SK-N-SH (cell line): ENCODE results near the gene LCN10. TPM values are rescaled to one million over a fixed set of nuclear protein-coding genes. Genes with fewer than 3 reads are reported as not detected.
A peak's percentile ranks its signal among the peaks of the same experiment; 100 is the strongest.

Experiments
- CTCF ChIA-PET: fragments of 300-600, 350-600 bp; formaldehyde crosslinking; extraction: SDS; loops from one replicate; lab custom pipeline; 2021; lab: Yijun Ruan, JAX
- POLR2A ChIA-PET: fragments of 350-600 bp; sonication (Branson Sonifier 250); formaldehyde crosslinking; extraction: SDS; loops from one replicate; lab custom pipeline; 2020; ENCODE audit warnings: antibody characterized with exemption, inconsistent platforms; lab: Yijun Ruan, JAX
- DNase-seq: peaks from one replicate; pipeline ENCODE4 v3.0.0; 2012
- H2AFZ ChIP-seq: fragments of 200-600 bp; sonication (generic); 2 replicates; pipeline ENCODE4 v1.8.1; 2016; ENCODE audit warnings: antibody characterized with exemption, mild to moderate bottlenecking, low read depth
- H3F3A ChIP-seq: fragments of 200-600 bp; sonication (generic); replicated peaks from 2 replicates; pipeline ENCODE3; 2016; ENCODE audit warnings: antibody characterized with exemption, mild to moderate bottlenecking; ENCODE audit not compliant: insufficient read depth
- H3K27ac ChIP-seq, 2 experiments: fragments of 200-500 bp in 1 of 2; fragments of 200-600 bp in 1 of 2; sonication (Bioruptor generic) in 1 of 2; sonication (generic), shearing (Covaris generic) in 1 of 2; 2 replicates each; pipeline versions ENCODE4 v1.5.1 to v1.6.1; 2014 to 2016; ENCODE audit warnings: low read depth in 2 of 2, inconsistent platforms in 1 of 2, low read length in 1 of 2, mild to moderate bottlenecking in 1 of 2, mixed read lengths in 1 of 2
- H3K27me3 ChIP-seq: fragments of 200-600 bp; sonication (generic), shearing (Covaris generic); 2 replicates; pipeline ENCODE4 v1.6.1; 2016; ENCODE audit warnings: mixed run types; ENCODE audit not compliant: insufficient read depth
- H3K36me3 ChIP-seq, 2 experiments: fragments of 200-500 bp in 1 of 2; fragments of 200-600 bp in 1 of 2; sonication (Bioruptor generic) in 1 of 2; sonication (generic) in 1 of 2; replicated peaks in 1 of 2; 2 replicates each; pipeline versions ENCODE3 to v1.5.1; 2014 to 2016; ENCODE audit warnings: low read length in 1 of 2, mild to moderate bottlenecking in 1 of 2; ENCODE audit not compliant: insufficient read depth in 2 of 2, control insufficient read depth in 1 of 2
- H3K4me1 ChIP-seq, 2 experiments: fragments of 200-500 bp in 1 of 2; fragments of 200-600 bp in 1 of 2; sonication (Bioruptor generic) in 1 of 2; sonication (generic), shearing (Covaris generic) in 1 of 2; 2 replicates each; pipeline versions ENCODE4 v1.5.1 to v1.6.1; 2014 to 2016; ENCODE audit warnings: low read depth in 1 of 2, low read length in 1 of 2, mixed run types in 1 of 2; ENCODE audit not compliant: insufficient read depth in 2 of 2, control insufficient read depth in 1 of 2
- H3K4me2 ChIP-seq: fragments of 200-600 bp; sonication (generic), shearing (Covaris generic); 2 replicates; pipeline ENCODE4 v1.6.1; 2017; ENCODE audit warnings: mixed run types
- H3K4me3 ChIP-seq, 2 experiments: fragments of 200-500 bp in 1 of 2; fragments of 200-600 bp in 1 of 2; sonication (Bioruptor generic) in 1 of 2; sonication (generic), shearing (Covaris generic) in 1 of 2; 2 replicates each; pipeline versions ENCODE4 v1.5.1 to v1.8.1; 2014 to 2016; ENCODE audit warnings: low read depth in 2 of 2, inconsistent platforms in 1 of 2, low read length in 1 of 2, mild to moderate bottlenecking in 1 of 2, mixed read lengths in 1 of 2, moderate library complexity in 1 of 2
- H3K79me2 ChIP-seq: fragments of 200-600 bp; sonication (generic); 2 replicates; pipeline ENCODE4 v1.8.1; 2017; ENCODE audit warnings: mild to moderate bottlenecking; ENCODE audit not compliant: insufficient read depth
- H3K9ac ChIP-seq: fragments of 200-600 bp; sonication (generic); 2 replicates; pipeline ENCODE4 v1.6.1; 2017; ENCODE audit warnings: mixed run types
- H3K9me2 ChIP-seq: fragments of 200-600 bp; sonication (generic); 2 replicates; pipeline ENCODE4 v1.6.1; 2017; ENCODE audit warnings: mixed run types
- H3K9me3 ChIP-seq: fragments of 200-600 bp; sonication (generic); 2 replicates; pipeline ENCODE4 v1.6.1; 2017; ENCODE audit warnings: mixed run types, mild to moderate bottlenecking, moderate library complexity
- H4K20me1 ChIP-seq: fragments of 200-600 bp; sonication (generic); 2 replicates; pipeline ENCODE4 v1.6.1; 2017; ENCODE audit warnings: mild to moderate bottlenecking, mixed run types; ENCODE audit not compliant: insufficient read depth
- ELF1 ChIP-seq: IDR thresholded peaks from 2 replicates; pipeline ENCODE4 v1.4.0; 2012
- FOSL2 ChIP-seq: IDR thresholded peaks from 2 replicates; pipeline ENCODE4 v1.4.0; 2012; ENCODE audit warnings: low read depth, mild to moderate bottlenecking, moderate library complexity, borderline replicate concordance
- FOXJ3 ChIP-seq: sonication (generic); formaldehyde crosslinking; IDR thresholded peaks from 2 replicates; pipeline ENCODE4 v1.5.1; 2020; ENCODE audit warnings: mild to moderate bottlenecking, missing genetic modification reagents
- FOXM1 ChIP-seq: IDR thresholded peaks from 2 replicates; pipeline ENCODE4 v1.4.0; 2012; ENCODE audit warnings: low read depth, mild to moderate bottlenecking
- GABPA ChIP-seq: IDR thresholded peaks from 2 replicates; pipeline ENCODE4 v1.4.0; 2012; ENCODE audit warnings: low read depth, mild to moderate bottlenecking
- GATA2 ChIP-seq: sonication (generic); formaldehyde crosslinking; IDR thresholded peaks from 2 replicates; pipeline ENCODE4 v1.5.0; 2020; ENCODE audit warnings: mild to moderate bottlenecking, missing genetic modification reagents
- JUND ChIP-seq: IDR thresholded peaks from 2 replicates; pipeline ENCODE4 v1.4.0; 2012
- MAX ChIP-seq: IDR thresholded peaks from 2 replicates; pipeline ENCODE4 v1.4.0; 2012; ENCODE audit warnings: low read depth
- MEF2A ChIP-seq: IDR thresholded peaks from 2 replicates; pipeline ENCODE4 v1.4.0; 2012; ENCODE audit warnings: low read depth, borderline replicate concordance
- NFIC ChIP-seq: IDR thresholded peaks from 2 replicates; pipeline ENCODE4 v1.4.0; 2012; ENCODE audit warnings: borderline replicate concordance
- NRF1 ChIP-seq: IDR thresholded peaks from 2 replicates; pipeline ENCODE4 v1.6.1; 2012; ENCODE audit warnings: low read depth, mild to moderate bottlenecking, low read length
- PBX3 ChIP-seq: IDR thresholded peaks from 2 replicates; pipeline ENCODE4; 2012
- POLR2AphosphoS5 ChIP-seq: IDR thresholded peaks from 2 replicates; pipeline ENCODE4 v1.6.1; 2012; ENCODE audit warnings: low read depth, low read length
- RAD21 ChIP-seq: IDR thresholded peaks from 2 replicates; pipeline ENCODE4 v1.6.1; 2012; ENCODE audit warnings: mild to moderate bottlenecking, low read length
- RXRA ChIP-seq: IDR thresholded peaks from 2 replicates; pipeline ENCODE4 v1.4.0; 2012; ENCODE audit warnings: low read depth, mild to moderate bottlenecking, borderline replicate concordance
- TAF1 ChIP-seq: IDR thresholded peaks from 2 replicates; pipeline ENCODE4 v1.6.1; 2012; ENCODE audit warnings: low read depth, mild to moderate bottlenecking, low read length, moderate library complexity, borderline replicate concordance
- TCF12 ChIP-seq: IDR thresholded peaks from 2 replicates; pipeline ENCODE4 v1.4.0; 2012
- TEAD4 ChIP-seq: IDR thresholded peaks from 2 replicates; pipeline ENCODE4 v1.4.0; 2012; ENCODE audit warnings: mild to moderate bottlenecking, borderline replicate concordance; ENCODE audit not compliant: insufficient read depth
- YY1 ChIP-seq: IDR thresholded peaks from 2 replicates; pipeline ENCODE4 v1.4.0; 2012; ENCODE audit warnings: low read depth, mild to moderate bottlenecking
- WGBS: methylation state at CpG from one replicate; pipeline ENCODE4 v1.1.6; 2017; ENCODE audit warnings: low lambda C conversion rate; 5-methylcytosine and 5-hydroxymethylcytosine counted together
- polyA plus RNA-seq, 3 experiments: library from polyadenylated mRNA; depleted of rRNA; stranded (reverse); fragments of >200 nt; gene quantifications; 2 replicates each; pipeline ENCODE4 v1.2.3, GENCODE V29; 2012
- TF ChIP-seq, protein P1 (sequence below): fragments of 150-350 bp; IDR thresholded peaks from 2 replicates; pipeline ENCODE4 v1.6.1; 2016; ENCODE audit warnings: mild to moderate bottlenecking, low read depth, low read length
- TF ChIP-seq, protein P2 (sequence below): IDR thresholded peaks from 2 replicates; pipeline ENCODE4 v1.4.0; 2012; ENCODE audit warnings: low read depth, borderline replicate concordance

LCN10 gene
- polyA plus RNA-seq, 1 of the 3 experiments (the other 2 are of a cell fraction), result not detected

DNA sequence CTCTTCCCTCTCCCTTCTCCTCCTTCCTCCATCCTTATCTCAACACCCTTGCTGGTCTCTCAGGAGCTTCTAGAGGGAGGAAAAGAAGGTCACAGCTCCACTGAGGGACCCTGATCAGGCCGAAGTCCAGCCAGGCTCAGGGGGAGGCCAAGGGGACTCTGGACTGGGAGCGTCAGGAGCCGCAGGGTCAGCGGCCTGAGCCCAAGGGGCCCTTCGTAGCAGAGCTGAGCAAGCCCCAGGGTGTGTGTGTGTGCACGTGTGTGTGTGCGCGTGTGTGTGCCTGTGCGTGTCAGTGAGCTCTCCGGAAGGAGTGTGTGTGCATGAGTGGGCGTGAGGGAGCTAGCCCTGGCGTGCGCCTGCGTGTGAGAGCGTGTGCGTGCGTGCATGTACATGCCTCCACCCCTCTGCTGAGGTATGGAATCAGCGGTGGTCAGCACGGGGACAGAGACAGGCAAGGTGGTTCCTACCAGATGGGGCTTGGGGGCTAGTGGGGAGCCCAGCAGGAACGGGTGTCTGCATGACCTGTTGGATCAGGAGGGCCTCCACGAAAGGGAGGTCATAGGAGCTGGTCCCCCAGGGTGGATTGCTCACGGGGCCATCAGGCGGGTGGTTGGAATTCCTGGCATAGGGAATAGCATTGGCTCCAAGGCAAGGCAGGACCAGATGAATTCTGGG is 45.5 kb downstream of the LCN10 start:
- Histone ChIP-seq H3K4me2 (no peak overlapping the region), H3K79me2 (no peaks in the 10 kb centered on the region), H4K20me1 (no peaks in the 10 kb centered on the region), H3K9me2 (no peaks in the 10 kb centered on the region), H3K27ac (no peak overlapping the region), H3K27me3 (no peaks in the 10 kb centered on the region; the same call in 1 of the 2 replicates), H2AFZ (no peak overlapping the region), H3K9ac (no peak overlapping the region), H3K36me3 (no peaks in the 10 kb centered on the region), H3K4me1 (peaks cover 0 to 27% of the 10 kb centered on the region in 2 experiments; a peak in 1 of 4 replicates), H3K9me3 (no peaks in the 10 kb centered on the region), H3K4me3 (no peak overlapping the region), H3F3A (no peaks in the 10 kb centered on the region)
- CTCF ChIA-PET, result interaction anchor here (0.8 to 4.2 kb wide), 4 partner anchors 25 to 66 kb away, joined by 3 to 18 read pairs (median 4); no protein-coding TSS in a partner anchor
- TF ChIP-seq TEAD4 (no peak), TAF1 (no peak), GATA2 (CRISPR knock-in tag) (no peak), FOSL2 (no peak), NFIC (no peak)
- no peak for DNase-seq
- POLR2A ChIA-PET, result no interaction called here
- WGBS, result 76% methylated on average over 20 of the region's 23 CpGs

- Histone ChIP-seq H3K36me3 (no peaks in the 10 kb centered on the region), H2AFZ (no peak overlapping the region), H3K9me2 (no peaks in the 10 kb centered on the region), H4K20me1 (no peaks in the 10 kb centered on the region), H3K27me3 (no peaks in the 10 kb centered on the region; the same call in 1 of the 2 replicates), H3K4me1 (peaks cover 0 to 27% of the 10 kb centered on the region in 2 experiments; a peak in 1 of 4 replicates), H3K79me2 (no peaks in the 10 kb centered on the region), H3K9ac (no peak overlapping the region), H3F3A (no peaks in the 10 kb centered on the region), H3K4me3 (no peak overlapping the region), H3K4me2 (no peak overlapping the region), H3K9me3 (no peaks in the 10 kb centered on the region), H3K27ac (peak overlapping the region in 1 of 2 experiments; percentile 64; a peak in 1 of 4 replicates)
- no peak for TF ChIP-seq POLR2AphosphoS5
- TF ChIP-seq, protein P1, sequence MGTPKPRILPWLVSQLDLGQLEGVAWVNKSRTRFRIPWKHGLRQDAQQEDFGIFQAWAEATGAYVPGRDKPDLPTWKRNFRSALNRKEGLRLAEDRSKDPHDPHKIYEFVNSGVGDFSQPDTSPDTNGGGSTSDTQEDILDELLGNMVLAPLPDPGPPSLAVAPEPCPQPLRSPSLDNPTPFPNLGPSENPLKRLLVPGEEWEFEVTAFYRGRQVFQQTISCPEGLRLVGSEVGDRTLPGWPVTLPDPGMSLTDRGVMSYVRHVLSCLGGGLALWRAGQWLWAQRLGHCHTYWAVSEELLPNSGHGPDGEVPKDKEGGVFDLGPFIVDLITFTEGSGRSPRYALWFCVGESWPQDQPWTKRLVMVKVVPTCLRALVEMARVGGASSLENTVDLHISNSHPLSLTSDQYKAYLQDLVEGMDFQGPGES, result no peak
- no peak for TF ChIP-seq FOXM1
- no peak for TF ChIP-seq TCF12
- TF ChIP-seq, protein P2, sequence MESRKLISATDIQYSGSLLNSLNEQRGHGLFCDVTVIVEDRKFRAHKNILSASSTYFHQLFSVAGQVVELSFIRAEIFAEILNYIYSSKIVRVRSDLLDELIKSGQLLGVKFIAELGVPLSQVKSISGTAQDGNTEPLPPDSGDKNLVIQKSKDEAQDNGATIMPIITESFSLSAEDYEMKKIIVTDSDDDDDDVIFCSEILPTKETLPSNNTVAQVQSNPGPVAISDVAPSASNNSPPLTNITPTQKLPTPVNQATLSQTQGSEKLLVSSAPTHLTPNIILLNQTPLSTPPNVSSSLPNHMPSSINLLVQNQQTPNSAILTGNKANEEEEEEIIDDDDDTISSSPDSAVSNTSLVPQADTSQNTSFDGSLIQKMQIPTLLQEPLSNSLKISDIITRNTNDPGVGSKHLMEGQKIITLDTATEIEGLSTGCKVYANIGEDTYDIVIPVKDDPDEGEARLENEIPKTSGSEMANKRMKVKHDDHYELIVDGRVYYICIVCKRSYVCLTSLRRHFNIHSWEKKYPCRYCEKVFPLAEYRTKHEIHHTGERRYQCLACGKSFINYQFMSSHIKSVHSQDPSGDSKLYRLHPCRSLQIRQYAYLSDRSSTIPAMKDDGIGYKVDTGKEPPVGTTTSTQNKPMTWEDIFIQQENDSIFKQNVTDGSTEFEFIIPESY, result no peak
- TF ChIP-seq ELF1, result no peak
- TF ChIP-seq RXRA, result no peak
- TF ChIP-seq YY1, result no peak
- no peak for TF ChIP-seq RAD21
- TF ChIP-seq PBX3, result no peak
- no peak for TF ChIP-seq MEF2A
- no peak for TF ChIP-seq JUND
- no peak for TF ChIP-seq FOXJ3
- TF ChIP-seq GABPA, result no peak
- no peak for TF ChIP-seq TEAD4
- TF ChIP-seq NRF1, result no peak
- TF ChIP-seq MAX, result no peak
- DNase-seq, result no peak
- ChIA-PET CTCF (interaction anchor here (1.0 to 4.2 kb wide), 4 partner anchors 24 to 213 kb away, joined by 3 to 18 read pairs (median 5); no protein-coding TSS in a partner anchor), POLR2A (no interaction called here)
- 88% methylated on average over 7 of the region's 9 CpGs for WGBS
Measured at GRCh38 chr9:136696502-136696901, 46.2 kb downstream of the LCN10 start.
